HL-60/S4 (cell line): ENCODE measurements around the gene SETD4.
"Not testable (repeated sequence)": the region's sequence is repeated elsewhere in the genome, so short reads cannot be mapped to it uniquely, and the experiment has no call there.

Experiments used
- in situ Hi-C: fragments of 300-500 bp; cut with MboI; formaldehyde crosslinking; loops from 2 replicates; pipeline ENCODE4 v1.14.3; 2022; ENCODE audit warnings: low sequenced_read_pairs

The SETD4 gene

DNA sequence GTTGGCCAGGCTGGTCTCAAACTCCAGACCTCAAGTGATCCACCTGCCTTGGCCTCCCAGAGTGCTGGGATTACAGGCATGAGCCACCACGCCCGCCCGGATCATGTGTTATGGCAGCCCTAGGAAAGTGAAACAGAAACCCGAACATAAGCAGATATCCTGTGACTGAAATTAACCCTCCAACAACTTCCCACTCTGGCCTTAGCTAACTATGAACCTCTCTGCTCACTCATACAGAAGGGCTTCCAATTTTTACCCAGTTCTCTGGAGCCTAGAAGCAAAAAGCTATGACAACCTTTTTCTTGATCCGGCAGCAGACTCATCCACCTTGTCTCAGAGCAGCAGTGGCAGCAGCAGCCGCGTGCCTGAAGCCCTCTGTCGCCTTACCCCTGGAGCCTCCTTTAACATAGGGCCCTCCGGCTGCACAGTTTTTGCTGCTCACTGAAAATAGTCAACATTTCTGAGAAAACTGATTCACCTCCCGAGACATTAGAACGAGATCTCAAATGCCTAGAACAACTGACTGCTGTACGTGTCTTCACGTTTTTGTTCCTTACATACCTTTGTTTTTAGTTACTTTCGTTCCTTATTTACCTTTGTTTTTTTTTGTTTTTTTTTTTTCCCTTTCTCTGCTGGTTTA is 18.8 kb upstream of the SETD4 start:
- in situ Hi-C loops, result no loop called here

- in situ Hi-C loops, result no loop called here
Measured at GRCh38 chr21:36077758-36078157, 17.4 kb upstream of the SETD4 start.

DNA sequence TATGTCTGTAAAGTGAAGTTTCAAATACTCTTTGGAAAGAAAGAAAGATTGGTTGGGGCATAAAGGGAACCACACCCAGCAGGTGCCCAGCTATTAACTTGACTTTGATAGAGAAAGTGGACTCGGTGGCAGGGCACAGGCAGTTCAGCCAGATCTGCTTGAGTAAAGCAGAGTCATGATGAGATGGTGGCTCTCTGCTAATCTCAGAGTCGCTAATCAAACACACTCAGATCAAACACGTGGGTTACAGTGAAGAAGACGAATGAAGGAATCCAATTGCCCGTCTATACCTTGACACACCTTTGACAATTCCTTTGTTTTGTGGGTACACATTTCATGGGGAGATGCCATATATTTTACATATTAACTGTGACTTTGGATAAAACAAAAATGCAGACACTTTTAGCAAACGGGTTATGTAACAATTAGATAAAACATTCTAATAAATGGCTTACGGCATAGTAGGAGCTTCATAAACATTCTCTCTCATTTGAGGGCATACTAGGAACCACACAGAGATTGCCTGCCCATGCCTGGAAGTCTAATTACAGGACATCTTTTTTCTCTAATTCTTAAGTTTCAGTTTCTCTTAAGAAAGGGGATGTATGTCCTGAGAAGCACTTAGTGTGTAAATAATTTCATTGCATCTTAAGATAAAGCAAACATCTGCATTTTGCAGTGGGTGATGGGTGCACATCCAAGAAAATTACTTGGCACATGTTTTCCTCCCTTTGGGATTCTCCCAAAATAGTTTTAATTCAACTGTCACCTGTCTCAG is 16.7 kb upstream of the SETD4 start:
- in situ Hi-C loops, result no loop called here

- in situ Hi-C loops, result no loop called here
Measured at GRCh38 chr21:36075953-36076352, 15.6 kb upstream of the SETD4 start.

- in situ Hi-C loops, result no loop called here
Measured at GRCh38 chr21:36075171-36075570, 14.8 kb upstream of the SETD4 start.

- in situ Hi-C loops, result not testable (repeated sequence)
Measured at GRCh38 chr21:36073911-36074310, 13.6 kb upstream of the SETD4 start.

- in situ Hi-C loops, result no loop called here
Measured at GRCh38 chr21:36073181-36073580, 12.9 kb upstream of the SETD4 start.

DNA sequence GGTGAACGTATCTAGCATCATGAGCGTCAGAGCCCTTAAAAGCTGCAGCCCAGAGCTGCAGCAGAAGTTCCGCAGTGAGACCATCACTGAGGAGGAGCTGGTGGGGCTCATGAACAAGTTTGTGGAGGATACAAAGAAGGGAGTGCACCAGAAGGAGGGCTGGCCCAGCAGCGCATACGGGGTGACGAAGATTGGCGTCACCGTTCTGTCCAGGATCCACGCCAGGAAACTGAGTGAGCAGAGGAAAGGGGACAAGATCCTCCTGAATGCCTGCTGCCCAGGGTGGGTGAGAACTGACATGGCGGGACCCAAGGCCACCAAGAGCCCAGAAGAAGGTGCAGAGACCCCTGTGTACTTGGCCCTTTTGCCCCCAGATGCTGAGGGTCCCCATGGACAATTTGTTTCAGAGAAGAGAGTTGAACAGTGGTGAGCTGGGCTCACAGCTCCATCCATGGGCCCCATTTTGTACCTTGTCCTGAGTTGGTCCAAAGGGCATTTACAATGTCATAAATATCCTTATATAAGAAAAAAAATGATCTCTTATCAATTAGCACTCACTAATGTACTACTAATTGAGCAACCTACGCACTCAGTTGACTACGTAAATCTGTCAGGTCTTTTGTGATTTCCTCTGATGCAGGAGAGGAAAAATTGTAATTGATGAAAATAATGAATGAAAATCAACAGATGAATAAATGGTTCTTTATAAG is 12.3 kb upstream of the SETD4 start:
- in situ Hi-C loops, result no loop called here

DNA sequence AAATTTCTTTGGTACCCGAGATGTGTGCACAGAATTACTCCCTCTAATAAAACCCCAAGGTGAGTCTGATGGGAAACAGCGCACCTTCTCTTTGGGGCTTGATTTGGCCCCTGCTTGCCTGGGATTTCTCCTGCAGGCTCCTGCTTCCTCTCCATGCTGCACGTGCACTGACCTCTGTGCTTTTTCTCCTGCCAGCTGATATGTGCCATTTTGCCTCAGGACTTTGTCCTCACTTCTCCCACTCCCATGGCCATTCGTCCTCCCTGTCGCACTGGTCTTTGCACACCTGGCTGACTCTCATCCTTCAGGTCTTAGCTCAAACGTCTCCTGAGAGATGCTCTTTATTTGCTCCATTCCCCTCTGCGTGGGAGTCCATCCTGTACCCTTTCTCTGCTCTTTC is 10.7 kb upstream of the SETD4 start:
- in situ Hi-C loops, result no loop called here

DNA sequence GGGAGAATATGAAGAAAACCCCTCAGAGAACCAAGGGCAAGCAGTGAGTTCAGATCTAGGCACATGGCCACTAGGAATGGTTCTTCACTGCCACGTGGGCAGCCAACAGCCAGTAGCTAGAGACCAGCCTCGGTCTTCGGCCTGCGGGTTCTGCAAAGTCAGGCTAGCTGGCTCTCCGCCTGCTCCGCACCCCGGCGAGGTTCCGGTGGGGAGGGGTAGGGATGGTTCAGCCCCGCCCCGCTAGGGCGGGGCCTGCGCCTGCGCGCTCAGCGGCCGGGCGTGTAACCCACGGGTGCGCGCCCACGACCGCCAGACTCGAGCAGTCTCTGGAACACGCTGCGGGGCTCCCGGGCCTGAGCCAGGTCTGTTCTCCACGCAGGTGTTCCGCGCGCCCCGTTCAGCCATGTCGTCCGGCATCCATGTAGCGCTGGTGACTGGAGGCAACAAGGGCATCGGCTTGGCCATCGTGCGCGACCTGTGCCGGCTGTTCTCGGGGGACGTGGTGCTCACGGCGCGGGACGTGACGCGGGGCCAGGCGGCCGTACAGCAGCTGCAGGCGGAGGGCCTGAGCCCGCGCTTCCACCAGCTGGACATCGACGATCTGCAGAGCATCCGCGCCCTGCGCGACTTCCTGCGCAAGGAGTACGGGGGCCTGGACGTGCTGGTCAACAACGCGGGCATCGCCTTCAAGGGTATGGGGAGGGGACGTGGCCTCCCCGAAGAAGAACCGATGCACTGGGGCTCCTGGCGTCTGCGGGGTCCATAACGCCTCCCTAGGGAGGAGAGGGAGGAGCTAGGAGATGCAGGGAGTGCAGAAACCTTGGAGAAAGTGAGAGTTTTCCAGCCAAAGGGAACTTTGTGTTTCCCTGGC is 9.6 kb upstream of the SETD4 start, which contains the start of gene CBR1:
TSS of gene CBR1 (plus strand) at position 312 of the 871 bp plus-strand sequence. CDS start at position 404, 92 bp downstream.
- in situ Hi-C loops, result no loop called here

DNA sequence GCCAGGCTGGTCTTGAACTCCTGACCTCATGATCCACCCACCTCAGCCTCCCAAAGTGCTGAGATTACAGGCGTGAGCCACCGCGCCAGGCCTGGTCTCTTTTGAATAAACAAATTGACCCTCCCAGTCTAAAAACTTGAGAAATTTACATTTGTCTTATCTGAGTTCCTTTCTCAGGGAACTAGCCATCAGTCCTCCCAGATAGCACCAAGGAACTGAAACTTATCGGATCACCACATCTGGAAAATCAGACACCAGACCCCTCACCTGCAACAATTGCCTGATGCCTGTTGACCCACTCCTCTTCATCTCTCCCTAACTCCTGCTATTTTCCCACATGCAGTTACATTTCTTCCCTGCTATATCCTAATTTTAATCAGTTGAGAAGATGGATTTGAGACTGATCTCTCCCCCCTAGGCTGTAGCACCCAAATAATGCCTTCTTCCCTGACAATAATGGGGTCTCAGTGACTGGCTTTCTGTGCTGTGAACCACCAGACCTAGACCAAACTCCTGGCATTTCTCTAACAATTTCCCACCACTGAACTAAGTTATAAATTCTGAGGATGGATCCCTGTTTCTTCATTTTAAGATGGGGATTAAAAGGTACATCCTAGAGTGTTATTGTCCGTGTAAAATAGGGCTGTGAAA is 8.5 kb upstream of the SETD4 start:
- in situ Hi-C loops, result no loop called here

DNA sequence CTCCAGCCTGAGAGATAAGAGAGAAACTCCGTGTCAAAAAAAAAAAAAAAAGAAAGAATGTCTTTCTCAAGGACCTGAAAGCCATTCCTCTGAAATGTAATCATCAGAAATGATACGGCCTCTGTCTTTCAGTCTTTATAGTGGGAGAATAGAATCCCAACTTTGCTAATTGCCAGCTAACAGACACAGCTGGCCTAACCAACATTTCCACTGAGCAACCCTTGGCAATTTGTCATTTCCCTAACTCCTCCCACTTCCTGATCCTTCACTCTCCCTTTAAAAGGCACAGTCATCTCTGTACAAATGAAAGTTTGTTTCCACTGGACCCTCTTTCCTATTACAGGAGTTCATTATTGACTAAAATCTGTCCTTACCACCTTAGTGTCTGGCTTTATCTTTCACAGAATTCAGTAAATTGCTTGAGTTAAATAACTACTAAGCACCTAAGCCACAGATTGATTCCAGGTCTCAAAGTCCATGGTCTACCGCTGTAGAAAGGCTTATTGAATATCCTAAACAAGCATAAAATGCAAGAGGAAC is 5.2 kb upstream of the SETD4 start:
- in situ Hi-C loops, result no loop called here

DNA sequence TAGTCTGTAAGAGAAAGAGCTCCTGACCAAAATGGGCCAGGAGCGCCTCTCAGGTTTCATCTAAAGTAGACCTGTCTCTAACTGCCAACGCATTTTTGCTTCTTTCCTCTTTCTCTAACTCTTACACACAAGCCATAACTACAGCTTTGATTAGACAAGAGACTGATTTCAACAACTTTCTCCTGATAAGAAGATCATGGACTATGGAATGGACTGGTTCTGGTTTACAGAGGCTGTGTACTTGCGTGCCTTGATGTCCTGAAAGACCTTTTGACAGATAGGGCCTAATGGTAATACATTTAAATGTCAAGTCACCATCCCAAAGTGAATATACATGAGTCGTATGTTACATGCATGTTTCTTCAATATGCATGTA is 3.7 kb upstream of the SETD4 start:
- in situ Hi-C loops, result no loop called here

GRCh38 chr21:36063375-36064084 is 3.2 kb upstream of the SETD4 start:
- in situ Hi-C loops, result no loop called here

DNA sequence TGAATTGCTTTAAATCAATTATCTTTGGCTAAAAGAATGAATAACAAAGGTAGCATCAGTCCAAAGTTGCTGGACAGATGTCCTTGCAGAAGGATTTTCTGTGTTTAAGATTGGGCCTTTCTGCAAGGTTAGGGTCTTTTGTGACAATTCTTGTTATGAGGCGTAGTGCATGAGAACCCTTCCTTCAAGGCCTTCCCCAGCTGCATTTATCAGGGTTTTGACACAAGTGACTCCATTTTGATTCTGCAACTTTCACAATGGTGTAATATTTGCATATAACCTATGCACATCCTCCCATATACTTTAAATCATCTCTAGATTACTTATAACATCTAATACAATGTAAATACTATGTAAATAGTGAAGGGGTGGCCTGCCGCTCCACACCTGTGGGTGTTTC is 1.1 kb upstream of the SETD4 start:
- in situ Hi-C loops, result no loop called here

- in situ Hi-C loops, result no loop called here
Measured at GRCh38 chr21:36059823-36060158, 535 bp downstream of the SETD4 start.

DNA sequence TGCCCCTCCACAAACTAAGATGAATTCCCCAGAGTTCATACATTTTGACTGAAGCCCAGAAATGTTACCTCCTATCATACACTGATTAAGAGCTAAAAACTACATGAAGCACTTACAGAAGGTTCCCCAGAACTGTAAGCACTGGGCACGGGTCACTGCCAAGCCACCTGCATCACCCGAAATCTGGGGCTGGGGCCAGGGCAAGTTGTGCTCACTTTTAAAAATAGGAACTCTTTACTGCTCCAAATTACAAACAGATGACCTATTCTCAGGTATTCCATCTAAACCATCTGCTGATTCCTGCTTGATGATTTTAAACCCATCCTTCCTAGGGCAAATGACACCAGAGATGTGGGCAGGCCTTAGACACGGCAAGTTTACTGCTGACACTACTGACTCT is 4.8 kb downstream of the SETD4 start:
- in situ Hi-C loops, result no loop called here

DNA sequence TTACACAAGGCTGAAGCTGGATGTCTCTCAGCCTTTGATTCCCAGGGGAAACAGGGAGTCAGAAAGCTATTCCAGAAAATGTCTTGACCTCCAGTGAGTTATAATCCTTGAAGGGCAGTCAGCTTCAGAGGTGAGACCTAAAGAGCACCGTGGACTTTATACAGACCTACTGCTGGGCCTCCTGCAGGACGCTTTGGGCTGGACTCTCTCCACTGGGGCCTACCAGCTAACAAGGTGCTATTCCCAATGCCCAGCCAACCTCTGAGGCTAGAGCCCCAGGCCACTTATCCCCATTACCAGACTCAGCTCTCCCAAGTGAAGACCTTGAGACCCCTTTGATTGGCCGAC is 6.6 kb downstream of the SETD4 start:
- in situ Hi-C loops, result no loop called here

DNA sequence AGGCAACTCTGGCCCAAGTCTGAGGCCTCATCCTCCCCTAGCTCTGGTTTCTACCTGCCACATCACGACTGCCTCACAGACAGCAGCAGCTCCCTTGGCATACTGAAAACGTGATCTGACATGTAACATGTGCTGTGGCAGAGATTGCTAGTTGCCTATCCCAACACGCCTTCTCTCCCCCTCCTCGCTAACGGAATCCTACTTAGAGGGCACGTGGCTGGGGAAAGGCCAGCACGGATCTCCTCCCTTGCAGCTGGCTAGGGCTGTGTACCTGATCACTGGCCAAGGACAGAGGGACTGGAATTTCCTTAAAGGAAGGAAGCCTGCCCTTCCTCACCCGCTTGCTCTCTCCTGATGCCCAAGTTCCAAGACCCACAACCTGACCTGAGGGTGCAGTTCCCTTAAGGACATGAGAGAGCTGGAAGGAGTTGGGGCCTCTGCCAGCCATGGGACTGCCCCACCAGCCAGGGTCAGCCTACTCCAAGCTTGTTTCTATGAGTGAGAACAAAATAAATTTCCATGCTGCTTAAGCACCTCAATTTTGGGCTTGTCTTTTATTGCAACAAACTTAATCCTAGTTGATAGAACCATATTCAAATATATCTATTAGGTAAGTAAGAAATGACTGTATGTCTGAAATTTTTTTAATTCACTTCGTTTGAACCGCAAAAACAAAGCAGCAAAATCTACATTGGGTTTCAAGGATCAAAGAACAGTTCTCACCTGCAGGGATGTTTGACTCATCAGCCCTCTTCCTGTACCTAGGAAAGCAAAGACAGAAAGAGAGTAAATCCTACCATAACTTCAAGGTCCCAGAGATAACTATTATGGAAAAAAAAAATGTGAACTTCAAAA is 7.2 kb downstream of the SETD4 start:
- in situ Hi-C loops, result no loop called here
